T47D (cell line): ENCODE results near the gene ACER2.
"Not testable (repeated sequence)": the region's sequence is repeated elsewhere in the genome, so short reads cannot be mapped to it uniquely, and the experiment has no call there.

Experiments used
- DNase-seq, 2 experiments: peaks; one replicate each; pipeline versions ENCODE4 v3.0.0 to v3.0.0-alpha.2; 2011 to 2012; ENCODE audit warnings: low read depth in 1 of 2, low spot score in 1 of 2
- JUND ChIP-seq: IDR thresholded peaks from 2 replicates; pipeline ENCODE4 v1.6.1; 2012; ENCODE audit warnings: low read depth
- in situ Hi-C: cut with HindIII; loops from 2 replicates; pipeline ENCODE4 v1.10.0; 2016; ENCODE audit warnings: low sequenced_read_pairs, low pct_unique_long_range_greater_than_20kb

ACER2 gene

DNA sequence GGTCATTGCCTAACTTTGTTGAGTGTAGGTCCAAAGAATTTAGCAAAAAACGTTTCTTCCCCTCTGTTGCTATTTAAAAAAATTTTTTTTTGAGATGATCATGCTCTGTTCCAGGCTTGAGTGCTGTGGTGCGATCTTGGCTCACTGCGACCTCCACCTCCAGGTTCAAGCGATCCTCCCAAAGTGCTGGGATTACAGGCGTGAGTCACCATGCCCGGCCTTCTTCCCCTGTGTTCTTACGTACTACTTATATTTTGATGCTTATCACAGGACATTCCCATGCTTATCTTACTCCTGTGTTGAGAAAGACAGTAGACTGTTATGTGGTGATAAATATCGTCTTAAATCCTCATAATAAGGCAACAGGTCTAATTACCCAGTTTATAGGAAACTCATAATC, 2.5 kb downstream of the ACER2 start:
- in situ Hi-C loops = no loop called here
- no peak for TF ChIP-seq JUND
- DNase-seq = no peak

DNA sequence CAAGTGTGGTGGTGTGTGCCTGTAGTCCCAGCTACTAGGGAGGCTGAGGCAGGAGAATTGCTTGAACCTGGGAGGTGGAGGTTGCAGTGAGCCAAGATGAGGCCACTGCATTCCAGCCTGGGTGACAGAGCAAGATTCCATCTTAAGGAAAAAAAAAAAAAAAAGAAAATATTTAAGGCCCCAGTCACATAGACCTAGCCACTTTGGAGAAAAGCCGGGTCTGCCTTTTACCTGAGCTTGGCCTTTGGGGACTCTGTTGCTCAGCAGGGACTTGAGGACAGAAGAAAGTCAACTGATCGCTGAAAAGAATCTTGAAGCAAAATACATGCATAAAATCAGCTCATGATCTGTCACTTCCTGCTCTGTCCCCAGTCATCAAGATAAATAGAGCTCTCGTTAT, 4.6 kb downstream of the ACER2 start:
- DNase-seq, in situ Hi-C loops: not testable (repeated sequence)

- in situ Hi-C loops = no loop called here
- TF ChIP-seq JUND = no peak
- no peak for DNase-seq
Measured at GRCh38 chr9:19416143-19416542, 7.3 kb downstream of the ACER2 start.

GRCh38 chr9:19420877-19421276, 12.1 kb downstream of the ACER2 start:
- DNase-seq = peak in 1 of 2 experiments; percentile 63
- TF ChIP-seq JUND = no peak
- in situ Hi-C loops = no loop called here

GRCh38 chr9:19423163-19423562, 14.4 kb downstream of the ACER2 start:
- in situ Hi-C loops = no loop called here
- no peak for DNase-seq
- TF ChIP-seq JUND = no peak

GRCh38 chr9:19424176-19424779, 15.5 kb downstream of the ACER2 start:
- DNase-seq = no peak
- TF ChIP-seq JUND = no peak
- in situ Hi-C loops = no loop called here

DNA sequence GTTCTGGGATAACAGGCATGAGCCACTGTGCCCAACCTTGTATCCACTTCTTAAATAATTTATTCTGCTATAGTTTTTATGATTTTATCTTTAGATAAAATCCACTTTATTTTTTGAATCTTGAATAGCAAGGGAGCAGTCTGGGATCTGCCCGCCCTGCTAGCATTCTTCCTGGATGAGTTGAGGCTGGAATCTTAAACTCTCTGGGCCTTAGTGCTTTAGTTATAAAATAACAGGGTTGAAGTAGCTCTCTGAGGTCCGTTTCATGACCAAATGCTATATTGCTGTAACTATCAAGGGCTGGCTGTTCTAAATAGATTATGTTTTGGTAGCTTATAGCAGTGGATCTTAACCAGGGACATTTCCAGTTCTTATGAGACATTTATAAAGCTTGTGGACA, 20.8 kb downstream of the ACER2 start:
- TF ChIP-seq JUND = no peak
- in situ Hi-C loops = no loop called here
- DNase-seq = no peak

GRCh38 chr9:19430201-19430760, 21.5 kb downstream of the ACER2 start:
- in situ Hi-C loops = no loop called here
- no peak for TF ChIP-seq JUND

DNA sequence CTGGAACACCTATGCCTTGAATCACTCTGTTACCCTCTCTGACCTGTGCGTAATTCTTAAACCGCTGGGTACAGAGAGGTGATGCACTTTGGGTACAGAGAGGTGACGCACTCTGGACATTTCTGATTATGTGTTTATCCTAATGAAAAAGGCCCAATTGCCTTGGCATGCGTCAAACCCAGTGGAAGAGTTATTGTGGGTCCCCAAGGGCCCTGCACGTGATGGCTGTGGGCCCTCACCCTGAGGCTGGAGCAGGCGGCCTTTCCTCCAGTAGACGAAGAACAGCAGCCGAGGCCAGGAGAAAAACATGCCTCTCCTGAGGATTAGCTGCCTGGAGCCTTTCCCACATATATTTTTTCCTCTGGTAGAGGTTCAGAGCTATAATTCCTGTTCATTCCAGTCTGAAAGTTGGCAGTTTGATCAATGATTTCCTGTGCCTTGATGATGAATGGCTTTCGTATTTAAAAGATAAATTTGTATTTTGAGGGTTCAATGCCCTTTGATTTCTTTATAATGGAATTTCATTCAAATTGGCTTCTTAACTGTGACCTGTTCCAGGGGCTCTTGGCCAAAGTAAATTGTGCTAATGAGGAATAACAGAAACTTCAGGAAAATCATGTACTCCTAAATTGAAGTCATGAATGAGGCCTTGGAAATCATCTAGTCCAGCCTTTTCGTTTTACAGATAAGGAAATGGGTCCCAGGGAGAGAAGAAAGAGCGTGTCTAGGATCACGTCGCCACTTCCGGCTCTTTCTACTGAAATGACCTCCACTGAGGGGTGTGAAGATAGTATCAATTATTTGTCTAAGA, 22.8 kb downstream of the ACER2 start:
- in situ Hi-C loops = no loop called here
- DNase-seq = no peak
- no peak for TF ChIP-seq JUND

More at GRCh38 chr9:19430201-19430760, 21.5 kb downstream of the ACER2 start:
- no peak for DNase-seq

DNA sequence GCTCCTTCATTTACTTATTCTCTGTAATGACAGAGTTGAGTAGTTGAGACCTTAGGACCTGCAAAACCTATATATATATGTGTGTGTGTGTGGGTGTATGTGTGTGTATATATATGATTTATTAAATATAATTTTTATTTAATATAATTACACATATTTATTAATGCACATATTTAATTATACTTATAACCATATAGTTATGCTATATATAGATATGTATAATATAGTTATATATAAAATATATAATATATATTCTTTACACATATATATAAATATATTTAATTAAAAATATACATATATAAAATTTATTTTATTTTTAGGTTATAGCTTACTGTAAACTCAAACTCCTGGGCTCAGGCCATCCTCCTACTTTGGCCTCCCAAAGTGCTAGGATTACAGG, 23.7 kb downstream of the ACER2 start:
- no peak for DNase-seq
- in situ Hi-C loops = no loop called here
- no peak for TF ChIP-seq JUND

- in situ Hi-C loops, DNase-seq: not testable (repeated sequence)
Measured at GRCh38 chr9:19433729-19434128, 24.9 kb downstream of the ACER2 start.

DNA sequence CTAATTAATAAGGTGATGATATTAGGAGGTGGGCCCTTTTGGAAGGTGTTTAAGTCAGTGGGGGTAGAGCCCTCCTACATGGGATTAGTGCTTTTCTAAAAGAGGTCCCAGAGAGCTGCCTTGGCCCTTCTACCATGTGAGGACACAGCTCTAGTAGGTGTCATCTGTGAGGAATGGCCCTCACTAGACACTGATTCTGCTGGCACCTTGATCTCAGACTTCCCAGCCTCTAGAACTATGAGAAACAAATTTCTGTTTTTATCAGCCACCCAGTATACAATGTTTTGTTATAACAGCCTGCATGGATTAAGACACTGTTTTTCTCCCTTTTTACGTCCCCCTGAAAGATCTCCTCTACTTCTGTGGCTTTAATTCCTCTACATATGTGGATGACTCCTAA, 31.6 kb downstream of the ACER2 start:
- DNase-seq = no peak
- TF ChIP-seq JUND = no peak
- in situ Hi-C loops = no loop called here

GRCh38 chr9:19440823-19441580, 32.2 kb downstream of the ACER2 start:
- in situ Hi-C loops = no loop called here
- DNase-seq = no peak

More at GRCh38 chr9:19440823-19441580, 32.2 kb downstream of the ACER2 start:
- TF ChIP-seq JUND = no peak
